ENCODE data around the gene STK32A. TPM values are rescaled to one million over a fixed set of nuclear protein-coding genes. Genes with fewer than 3 reads are reported as not detected.

Gene STK32A
- total RNA-seq, 2 donors from 2014 or later = 6.6 to 9.1 TPM

GRCh38 chr5:147208134-147208533 lies 26.7 kb upstream of the STK32A start:
- TF ChIP-seq CTCF (IDR thresholded peaks at IDR 0.05) (no peak), POLR2A (IDR thresholded peaks at IDR 0.05) (no peak)
- 69 to 74% methylated on average over 1 of the region's 1 CpG for WGBS, 2 donors
- H3K4me1 ChIP-seq = no peaks in the 10 kb centered on the region
- H3K9me3 ChIP-seq = no peaks in the 10 kb centered on the region
- H3K36me3 ChIP-seq (replicated peaks in 1 of 2; ENCODE audit: insufficient read depth in 1 of 2, low read depth in 2 of 2) = no peaks in the 10 kb centered on the region
- peak overlapping the region in 2 of 4 donors; percentile 11 to 59 for H3K27ac ChIP-seq
- H3K27me3 ChIP-seq = no peaks in the 10 kb centered on the region
- intact Hi-C loops (cut with DNase I) = no loop called here
- DNase-seq (no peak), ATAC-seq (peak; percentile 53)
- no peak overlapping the region for H3K4me3 ChIP-seq

GRCh38 chr5:147216552-147217154 lies 18.2 kb upstream of the STK32A start:
- no peak overlapping the region for H3K27ac ChIP-seq
- intact Hi-C loops (cut with DNase I) = no loop called here
- TF ChIP-seq CTCF (IDR thresholded peaks at IDR 0.05) (no peak), POLR2A (IDR thresholded peaks at IDR 0.05) (no peak)
- DNase-seq (no peak), ATAC-seq (no peak)
- H3K4me1 ChIP-seq = no peaks in the 10 kb centered on the region
- H3K9me3 ChIP-seq = no peaks in the 10 kb centered on the region
- H3K36me3 ChIP-seq (replicated peaks in 1 of 2; ENCODE audit: insufficient read depth in 1 of 2, low read depth in 2 of 2) = no peaks in the 10 kb centered on the region
- no peak overlapping the region for H3K4me3 ChIP-seq
- 71 to 80% methylated on average over 3 to 9 of the region's 9 CpGs for WGBS, 2 donors
- no peaks in the 10 kb centered on the region for H3K27me3 ChIP-seq

GRCh38 chr5:147223343-147223742 lies 11.5 kb upstream of the STK32A start:
- Histone ChIP-seq H3K4me1 (no peaks in the 10 kb centered on the region), H3K27me3 (no peaks in the 10 kb centered on the region), H3K36me3 (replicated peaks in 1 of 2; ENCODE audit: insufficient read depth in 1 of 2, low read depth in 2 of 2) (no peaks in the 10 kb centered on the region), H3K4me3 (no peak overlapping the region), H3K27ac (no peak overlapping the region), H3K9me3 (no peaks in the 10 kb centered on the region)
- intact Hi-C loops (cut with DNase I) = loop anchor here (10.0 kb wide), 1 partner anchor 171 kb away; no protein-coding TSS in a partner anchor
- 36 to 63% methylated on average over 2 of the region's 2 CpGs for WGBS, 2 donors
- ATAC-seq (no peak), DNase-seq (no peak)
- TF ChIP-seq CTCF (IDR thresholded peaks at IDR 0.05) = no peak
- no peak for TF ChIP-seq POLR2A (IDR thresholded peaks at IDR 0.05)

GRCh38 chr5:147223948-147224791 lies 10.7 kb upstream of the STK32A start:
- no peak overlapping the region for H3K27ac ChIP-seq
- no peaks in the 10 kb centered on the region for H3K36me3 ChIP-seq (replicated peaks in 1 of 2; ENCODE audit: insufficient read depth in 1 of 2, low read depth in 2 of 2)
- peak; percentile 33 to 54 (median 46) for DNase-seq
- no peaks in the 10 kb centered on the region for H3K27me3 ChIP-seq
- H3K4me3 ChIP-seq = no peak overlapping the region
- no peaks in the 10 kb centered on the region for H3K9me3 ChIP-seq
- TF ChIP-seq CTCF (IDR thresholded peaks at IDR 0.05) (peak; percentile 29 to 76 (median 64)), POLR2A (IDR thresholded peaks at IDR 0.05) (no peak)
- no peak for ATAC-seq
- intact Hi-C loops (cut with DNase I) = loop anchor here (10.0 kb wide), 1 partner anchor 171 kb away; no protein-coding TSS in a partner anchor
- 67 to 72% methylated on average over 3 of the region's 3 CpGs for WGBS, 2 donors
- H3K4me1 ChIP-seq = no peaks in the 10 kb centered on the region
